ENCODE measurements around the gene LDHA. TPM values are rescaled to one million over a fixed set of nuclear protein-coding genes. Genes with fewer than 3 reads are reported as not detected.

The LDHA gene
- polyA plus RNA-seq, 1 experiment: 946 TPM

DNA sequence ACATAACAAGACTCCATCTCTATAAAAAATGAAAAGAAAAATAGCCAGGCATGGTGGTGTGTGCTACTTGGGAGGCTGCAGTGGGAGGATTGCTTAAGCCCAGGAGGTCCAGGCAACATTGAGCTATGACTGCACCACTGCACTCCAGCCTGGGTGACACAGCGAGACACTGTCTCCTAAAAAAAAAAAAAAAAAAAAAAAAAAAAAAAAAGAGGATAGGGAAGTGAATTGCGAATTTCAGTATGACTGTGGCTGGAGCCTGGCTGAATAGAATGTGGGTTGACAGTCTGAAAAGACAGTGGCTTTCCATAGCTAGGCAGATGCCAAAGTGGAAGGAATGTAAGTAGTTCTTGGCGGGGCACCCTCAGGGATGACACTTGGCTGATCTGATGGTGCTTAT is 54.9 kb downstream of the LDHA start:
- ChIA-PET CTCF (interaction anchor here (1.0 kb wide), 1 partner anchor 9 kb away, joined by 3 read pairs; no protein-coding TSS in a partner anchor), POLR2A (no interaction called here)
- Histone ChIP-seq H3K27me3 (ENCODE audit: control insufficient read depth, insufficient read depth, low read length) (peaks cover 3% of the 10 kb centered on the region; the same call in 1 of the 2 replicates), H3K4me3 (ENCODE audit: low read depth, low read length) (no peak overlapping the region), H3K36me3 (ENCODE audit: control insufficient read depth, insufficient read depth, low read length) (no peaks in the 10 kb centered on the region)
- no peak for DNase-seq (ENCODE audit: low read depth)
- TF ChIP-seq, protein P1, sequence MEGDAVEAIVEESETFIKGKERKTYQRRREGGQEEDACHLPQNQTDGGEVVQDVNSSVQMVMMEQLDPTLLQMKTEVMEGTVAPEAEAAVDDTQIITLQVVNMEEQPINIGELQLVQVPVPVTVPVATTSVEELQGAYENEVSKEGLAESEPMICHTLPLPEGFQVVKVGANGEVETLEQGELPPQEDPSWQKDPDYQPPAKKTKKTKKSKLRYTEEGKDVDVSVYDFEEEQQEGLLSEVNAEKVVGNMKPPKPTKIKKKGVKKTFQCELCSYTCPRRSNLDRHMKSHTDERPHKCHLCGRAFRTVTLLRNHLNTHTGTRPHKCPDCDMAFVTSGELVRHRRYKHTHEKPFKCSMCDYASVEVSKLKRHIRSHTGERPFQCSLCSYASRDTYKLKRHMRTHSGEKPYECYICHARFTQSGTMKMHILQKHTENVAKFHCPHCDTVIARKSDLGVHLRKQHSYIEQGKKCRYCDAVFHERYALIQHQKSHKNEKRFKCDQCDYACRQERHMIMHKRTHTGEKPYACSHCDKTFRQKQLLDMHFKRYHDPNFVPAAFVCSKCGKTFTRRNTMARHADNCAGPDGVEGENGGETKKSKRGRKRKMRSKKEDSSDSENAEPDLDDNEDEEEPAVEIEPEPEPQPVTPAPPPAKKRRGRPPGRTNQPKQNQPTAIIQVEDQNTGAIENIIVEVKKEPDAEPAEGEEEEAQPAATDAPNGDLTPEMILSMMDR (IDR thresholded peaks at IDR 0.05; ENCODE audit: insufficient read depth, low read depth, low read length): no peak

DNA sequence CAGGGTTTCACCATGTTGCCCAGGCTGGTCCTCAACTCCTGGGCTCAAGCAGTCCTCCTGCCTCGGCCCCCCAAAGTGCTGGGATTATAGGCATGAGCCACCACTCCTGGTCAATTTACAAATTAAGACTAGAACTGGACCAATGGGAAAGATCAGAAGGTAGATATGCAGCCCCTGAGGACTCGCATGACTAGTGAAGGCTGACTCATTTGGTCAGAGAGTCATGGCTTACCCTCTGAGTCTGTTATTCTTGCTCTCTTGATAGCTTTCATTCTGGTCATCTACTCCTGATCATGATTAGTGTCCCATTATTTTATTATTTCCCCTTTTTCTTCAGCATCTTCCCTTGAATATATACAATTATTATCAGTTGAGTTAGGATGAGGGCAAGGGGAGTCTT is 58.6 kb downstream of the LDHA start:
- Histone ChIP-seq H3K27me3 (ENCODE audit: control insufficient read depth, insufficient read depth, low read length) (peaks cover 3% of the 10 kb centered on the region; the same call in 1 of the 2 replicates), H3K4me3 (ENCODE audit: low read depth, low read length) (no peak overlapping the region), H3K36me3 (ENCODE audit: control insufficient read depth, insufficient read depth, low read length) (no peaks in the 10 kb centered on the region)
- ChIA-PET CTCF (no interaction called here), POLR2A (no interaction called here)
- DNase-seq (ENCODE audit: low read depth): no peak
- TF ChIP-seq, protein P1 (IDR thresholded peaks at IDR 0.05; ENCODE audit: insufficient read depth, low read depth, low read length): no peak

DNA sequence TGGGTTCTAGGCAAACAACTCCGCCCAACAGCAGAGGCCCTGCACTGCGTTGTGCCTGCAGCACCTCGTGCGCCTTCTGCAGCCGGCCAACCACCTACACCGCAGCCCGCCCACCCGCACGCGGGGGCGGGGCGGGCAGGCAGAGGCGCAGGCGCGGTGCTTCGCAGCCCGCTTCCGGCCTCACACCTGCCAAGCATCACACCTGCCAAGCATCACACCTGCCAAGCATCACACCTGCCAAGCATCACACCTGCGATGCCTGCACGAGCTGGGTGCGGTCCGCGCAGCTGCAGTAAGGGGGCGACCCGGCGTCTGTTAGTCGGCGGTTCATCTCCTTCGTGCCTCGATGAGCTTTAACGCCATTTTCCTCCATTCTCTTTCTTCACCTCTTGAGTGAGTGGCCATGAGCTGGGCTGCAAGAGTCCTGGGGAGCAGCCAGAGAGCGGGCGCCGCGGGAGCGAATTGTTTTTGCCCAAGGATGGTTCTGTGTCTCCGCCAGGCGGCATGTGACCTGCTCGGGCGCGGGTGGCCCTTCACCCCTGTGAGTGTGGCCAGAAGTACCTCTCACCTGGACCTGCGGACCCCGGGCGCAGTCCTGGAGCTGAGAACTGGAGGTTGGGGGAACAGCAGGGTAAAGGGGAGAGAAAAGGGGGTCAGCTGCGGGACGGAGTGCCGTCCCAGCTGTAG is 61.5 kb downstream of the LDHA start, which contains the start of gene LDHAL6A:
Gene LDHAL6A (plus strand): TSS at position 171 of the 687 bp plus-strand sequence. CDS start 825 bp downstream, outside the sequence.
- H3K4me3 ChIP-seq (ENCODE audit: low read depth, low read length): no peak within 1 kb of the TSS
- CTCF ChIA-PET: interaction anchor here (0.6 kb wide), 1 partner anchor 10 kb away, joined by 3 read pairs; no protein-coding TSS in a partner anchor
- DNase-seq (ENCODE audit: low read depth): no peak
- no peaks in the 10 kb centered on the region for H3K36me3 ChIP-seq (ENCODE audit: control insufficient read depth, insufficient read depth, low read length)
- POLR2A ChIA-PET: no interaction called here
- no peaks in the 10 kb centered on the region for H3K27me3 ChIP-seq (ENCODE audit: control insufficient read depth, insufficient read depth, low read length)
- TF ChIP-seq, protein P1 (IDR thresholded peaks at IDR 0.05; ENCODE audit: insufficient read depth, low read depth, low read length): no peak

DNA sequence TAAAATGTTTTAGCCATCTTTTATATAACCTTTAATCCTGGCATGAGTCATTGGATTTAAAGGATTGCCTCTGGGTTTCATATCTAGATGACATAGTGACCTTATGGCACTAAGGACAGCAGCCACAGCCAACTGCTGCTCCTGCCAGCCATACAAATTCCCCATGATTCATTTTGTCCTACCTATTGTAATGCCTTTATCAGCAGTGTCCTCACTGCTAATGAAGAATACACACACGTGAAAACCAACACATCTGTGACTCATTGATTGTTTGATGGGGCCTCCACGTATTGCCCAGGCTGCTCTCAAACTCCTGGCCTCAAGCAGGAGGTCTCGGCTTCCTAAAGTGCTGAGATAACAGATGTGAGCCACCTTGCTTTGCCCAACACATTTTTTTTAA is 63.1 kb downstream of the LDHA start:
- TF ChIP-seq, protein P1 (IDR thresholded peaks at IDR 0.05; ENCODE audit: insufficient read depth, low read depth, low read length): no peak
- Histone ChIP-seq H3K36me3 (ENCODE audit: control insufficient read depth, insufficient read depth, low read length) (no peaks in the 10 kb centered on the region), H3K27me3 (ENCODE audit: control insufficient read depth, insufficient read depth, low read length) (no peaks in the 10 kb centered on the region), H3K4me3 (ENCODE audit: low read depth, low read length) (no peak overlapping the region)
- no peak for DNase-seq (ENCODE audit: low read depth)
- POLR2A ChIA-PET: no interaction called here
- CTCF ChIA-PET: interaction anchor here (0.7 kb wide), 1 partner anchor 44 kb away, joined by 4 read pairs; no protein-coding TSS in a partner anchor

Small RNAs within 50 kb of the gene (small RNA-seq; reads per million reads assigned to genes)
- not detected for gene MIR3159 (ENCODE audit: insufficient read length, low read depth, low replicate concordance)

Other genes starting within 250 kb of the LDHA start
- gene MRGPRX4, start 221.7 kb upstream of the LDHA start, polyA plus RNA-seq (2011; rRNA removed): not detected in 2 replicates
- not detected in 2 replicates for gene SAA4, start 157.8 kb upstream of the LDHA start, polyA plus RNA-seq (2011; rRNA removed)
- gene SAA2, start 145.9 kb upstream of the LDHA start, polyA plus RNA-seq (2011; rRNA removed): 0.54 and 0.55 TPM in 2 replicates
- 2.3 and 3.4 TPM in 2 replicates for gene SAA1, start 128.3 kb upstream of the LDHA start, polyA plus RNA-seq (2011; rRNA removed)
- 15.3 and 23.2 TPM in 2 replicates for gene HPS5, start 72.4 kb upstream of the LDHA start, polyA plus RNA-seq (2011; rRNA removed)
- 24.9 and 42.9 TPM in 2 replicates for gene GTF2H1, start 72.0 kb upstream of the LDHA start, polyA plus RNA-seq (2011; rRNA removed)
- 0.10 TPM in 1 of 2 replicates, not detected in the other for gene LDHC, start 17.8 kb downstream of the LDHA start, polyA plus RNA-seq (2011; rRNA removed)
- gene LDHAL6A, start 61.3 kb downstream of the LDHA start, polyA plus RNA-seq (2011; rRNA removed): not detected in 2 replicates
- 152 and 174 TPM in 2 replicates for gene TSG101, start 132.4 kb downstream of the LDHA start, polyA plus RNA-seq (2011; rRNA removed)
- gene UEVLD, start 194.2 kb downstream of the LDHA start, polyA plus RNA-seq (2011; rRNA removed): 11.7 and 21.2 TPM in 2 replicates
- 0.26 and 0.77 TPM in 2 replicates for gene MISFA, start 205.2 kb downstream of the LDHA start, polyA plus RNA-seq (2011; rRNA removed)
- gene SPTY2D1, start 239.8 kb downstream of the LDHA start, polyA plus RNA-seq (2011; rRNA removed): 11.8 and 12.4 TPM in 2 replicates